Measurements from ENCODE around the gene CLDN3.

GRCh38 chr7:73766556-73767229, 3.4 kb downstream of the CLDN3 start:
- TF ChIP-seq POLR2AphosphoS5 (IDR thresholded peaks at IDR 0.05) (no peak), CTCF (IDR thresholded peaks at IDR 0.05 in 8 of 11, conservative IDR thresholded peaks at IDR 0.05 in 3 of 11) (no peak), POLR2A (IDR thresholded peaks at IDR 0.05) (no peak)

Measured in spleen (tissue), 7 donors.